Tibial nerve (tissue), 4 donors: ENCODE measurements around the gene RALGAPB. TPM values are rescaled to one million over a fixed set of nuclear protein-coding genes. Genes with fewer than 3 reads are reported as not detected.
"Not testable (repeated sequence)": the region's sequence is repeated elsewhere in the genome, so short reads cannot be mapped to it uniquely, and the experiment has no call there.

Experiments
- DNase-seq, 2 donors: peaks; one replicate each; pipeline ENCODE4 v3.0.0-alpha.2; 2019; ENCODE audit warnings: low spot score in 2 of 2
- H3K27ac ChIP-seq, 4 donors: fragments of 200-600 bp; sonication (generic) in 3 of 4; one replicate each; pipeline ENCODE4 v1.5.1; 2017 to 2019; ENCODE audit warnings: mild to moderate bottlenecking in 1 of 4
- H3K27me3 ChIP-seq, 2 donors: fragments of 200-600 bp; sonication (generic) in 1 of 2; one replicate each; pipeline versions ENCODE4 v1.5.1 to v1.6.0; 2017 to 2019
- H3K36me3 ChIP-seq, 3 donors: fragments of 200-600 bp; sonication (generic); one replicate each; pipeline ENCODE4 v1.5.1; 2018 to 2019
- H3K4me1 ChIP-seq, 4 donors: fragments of 200-600 bp; sonication (generic) in 3 of 4; one replicate each; pipeline ENCODE4 v1.5.1; 2017 to 2019
- H3K4me3 ChIP-seq, 4 donors: fragments of 200-600 bp; sonication (generic) in 3 of 4; one replicate each; pipeline ENCODE4 v1.5.1; 2017 to 2019; ENCODE audit warnings: mild to moderate bottlenecking in 1 of 4, moderate library complexity in 1 of 4
- H3K9me3 ChIP-seq, 4 donors: fragments of 200-600 bp; sonication (generic) in 3 of 4; one replicate each; pipeline ENCODE4 v1.5.1; 2017 to 2019
- CTCF ChIP-seq, 5 experiments: fragments of 200-600 bp in 3 of 5; fragments of 450-650 bp in 2 of 5; sonication (generic) in 3 of 5; IDR thresholded peaks; one replicate each; pipeline ENCODE4 v1.5.1; 2016 to 2019; ENCODE audit warnings: antibody characterized with exemption in 5 of 5, mild to moderate bottlenecking in 3 of 5, moderate library complexity in 2 of 5
- EP300 ChIP-seq, 2 donors: sonication (generic); formaldehyde crosslinking; IDR thresholded peaks; one replicate each; pipeline ENCODE4 v1.6.1; 2017; ENCODE audit warnings: antibody characterized with exemption in 2 of 2, mild to moderate bottlenecking in 1 of 2
- POLR2A ChIP-seq, 2 donors: fragments of 450-650 bp; IDR thresholded peaks; one replicate each; pipeline ENCODE4 v1.6.1; 2017; ENCODE audit warnings: antibody characterized with exemption in 2 of 2, mild to moderate bottlenecking in 2 of 2, moderate library complexity in 2 of 2
- WGBS, 2 donors: methylation state at CpG; one replicate each; pipeline ENCODE4 v1.1.5; 2018; 5-methylcytosine and 5-hydroxymethylcytosine counted together
- total RNA-seq, 4 donors: library from RNA; depleted of rRNA; stranded (reverse); fragments of >200 nt; gene quantifications; one replicate each; pipeline ENCODE4 v1.1.0, GENCODE V29; 2016

The RALGAPB gene
- total RNA-seq, 4 donors from 2014 or later, result 33.9 to 45.9 (median 44.3) TPM

- Histone ChIP-seq H3K4me3 (no peak overlapping the region), H3K4me1 (no peaks in the 10 kb centered on the region), H3K9me3 (no peaks in the 10 kb centered on the region), H3K36me3 (peaks cover 0 to 79% (median 7%) of the 10 kb centered on the region in 3 donors), H3K27me3 (no peaks in the 10 kb centered on the region), H3K27ac (no peak overlapping the region)
- 97% methylated on average over 3 of the region's 3 CpGs for WGBS, 2 donors
- no peak for DNase-seq
- TF ChIP-seq POLR2A (IDR thresholded peaks at IDR 0.05), result no peak
- no peak for TF ChIP-seq EP300 (IDR thresholded peaks at IDR 0.05)
- no peak for TF ChIP-seq CTCF (IDR thresholded peaks at IDR 0.05)
Observed at GRCh38 chr20:38504368-38505090, 31.9 kb downstream of the RALGAPB start.

- H3K27me3 ChIP-seq, result no peaks in the 10 kb centered on the region
- TF ChIP-seq CTCF (IDR thresholded peaks at IDR 0.05) (no peak), EP300 (IDR thresholded peaks at IDR 0.05) (no peak), POLR2A (IDR thresholded peaks at IDR 0.05) (no peak)
- no peak overlapping the region for H3K4me3 ChIP-seq
- DNase-seq, result no peak
- WGBS, 2 donors, result 96 to 97% methylated on average over 4 of the region's 4 CpGs
- no peaks in the 10 kb centered on the region for H3K9me3 ChIP-seq
- no peaks in the 10 kb centered on the region for H3K4me1 ChIP-seq
- no peak overlapping the region for H3K27ac ChIP-seq
- peaks cover 0 to 80% (median 7%) of the 10 kb centered on the region in 3 donors for H3K36me3 ChIP-seq
Observed at GRCh38 chr20:38505091-38505455, 32.4 kb downstream of the RALGAPB start.

- DNase-seq, H3K4me1 ChIP-seq, H3K27me3 ChIP-seq, H3K9me3 ChIP-seq, H3K27ac ChIP-seq, H3K4me3 ChIP-seq: not testable (repeated sequence)
- peaks cover 0 to 60% (median 0%) of the 10 kb centered on the region in 3 donors for H3K36me3 ChIP-seq
- 96 to 97% methylated on average over 19 of the region's 19 CpGs for WGBS, 2 donors
Observed at GRCh38 chr20:38511726-38512125, 39.1 kb downstream of the RALGAPB start.

- Histone ChIP-seq H3K27me3 (no peaks in the 10 kb centered on the region), H3K36me3 (peaks cover 0 to 65% (median 0%) of the 10 kb centered on the region in 3 donors), H3K4me1 (no peaks in the 10 kb centered on the region), H3K9me3 (no peaks in the 10 kb centered on the region), H3K4me3 (no peak overlapping the region), H3K27ac (no peak overlapping the region)
- TF ChIP-seq CTCF (IDR thresholded peaks at IDR 0.05), result no peak
- TF ChIP-seq EP300 (IDR thresholded peaks at IDR 0.05), result no peak
- TF ChIP-seq POLR2A (IDR thresholded peaks at IDR 0.05), result no peak
- 73 to 76% methylated on average over 4 of the region's 4 CpGs for WGBS, 2 donors
- DNase-seq, result no peak
Observed at GRCh38 chr20:38514185-38514584, 41.5 kb downstream of the RALGAPB start.

GRCh38 chr20:38514947-38515346 is 42.3 kb downstream of the RALGAPB start:
- Histone ChIP-seq H3K27me3 (no peaks in the 10 kb centered on the region), H3K9me3 (no peaks in the 10 kb centered on the region), H3K36me3 (peaks cover 0 to 57% (median 0%) of the 10 kb centered on the region in 3 donors), H3K4me1 (no peaks in the 10 kb centered on the region), H3K27ac (no peak overlapping the region), H3K4me3 (no peak overlapping the region)
- DNase-seq, result no peak
- WGBS, 2 donors, result 79 to 81% methylated on average over 3 of the region's 3 CpGs
- TF ChIP-seq POLR2A (IDR thresholded peaks at IDR 0.05) (no peak), EP300 (IDR thresholded peaks at IDR 0.05) (no peak), CTCF (IDR thresholded peaks at IDR 0.05) (no peak)
